ENCODE data around the gene KRTAP13-2.

Gene KRTAP13-2

DNA sequence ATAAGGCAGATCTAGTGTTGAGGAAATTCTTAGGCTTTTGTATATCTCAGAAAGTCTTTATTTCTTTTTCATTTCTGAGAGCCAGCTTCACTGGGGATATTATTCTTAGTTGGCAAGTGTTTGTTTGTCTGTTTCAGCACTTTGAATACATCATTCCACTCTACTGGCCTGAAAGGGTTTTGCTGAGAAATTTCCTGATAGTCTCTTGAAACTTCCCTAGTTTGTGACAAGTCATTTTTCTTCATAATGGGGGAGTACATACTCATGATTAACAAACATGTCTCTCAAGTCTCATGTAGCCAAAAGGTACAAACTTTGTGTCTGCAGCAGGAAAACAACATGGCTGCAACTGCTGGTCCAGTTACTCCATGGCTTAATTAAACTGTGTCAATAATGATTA is 45.7 kb downstream of the KRTAP13-2 start:
- no peak for DNase-seq (ENCODE audit: low read depth, low spot score)
- no peaks in the 10 kb centered on the region for H3K4me1 ChIP-seq (ENCODE audit: control insufficient read depth, insufficient read depth, low read length)
- no peak overlapping the region for H3K27ac ChIP-seq (ENCODE audit: low read length)
- no peaks in the 10 kb centered on the region for H3K36me3 ChIP-seq (ENCODE audit: control insufficient read depth, insufficient read depth, low read length)
- H3K27me3 ChIP-seq (ENCODE audit: control insufficient read depth, insufficient read depth, low read length) = no peaks in the 10 kb centered on the region
- H3K9me3 ChIP-seq (ENCODE audit: control insufficient read depth, insufficient read depth, low read length) = peaks cover 6% of the 10 kb centered on the region
- no peak overlapping the region for H3K4me3 ChIP-seq (ENCODE audit: low read length)

Measured in iPS DF 6.9 (cell line).